ENCODE measurements around the gene STK16. TPM values are rescaled to one million over a fixed set of nuclear protein-coding genes. Genes with fewer than 3 reads are reported as not detected.
A peak's percentile ranks its signal among the peaks of the same experiment; 100 is the strongest.

STK16 gene
- total and polyA plus RNA-seq, 2 experiments from 2014 or later: 7.7 to 35.6 TPM

GRCh38 chr2:219225350-219225749, 19.9 kb upstream of the STK16 start:
- no peak for DNase-seq (ENCODE audit: low spot score)
- H3K4me3 ChIP-seq: no peak overlapping the region
- no peak overlapping the region for H3K4me2 ChIP-seq
- H3K27ac ChIP-seq: no peak overlapping the region
- H3K36me3 ChIP-seq (replicated peaks; ENCODE audit: insufficient read depth, low read depth): no peaks in the 10 kb centered on the region
- no peaks in the 10 kb centered on the region for H3K9me2 ChIP-seq (replicated peaks; ENCODE audit: insufficient read depth)
- WGBS (ENCODE audit: low lambda C conversion rate, missing lambda C conversion rate): 98% methylated on average over 3 of the region's 3 CpGs
- H3K27me3 ChIP-seq: no peaks in the 10 kb centered on the region
- H2AFZ ChIP-seq: no peak overlapping the region
- H3K9me3 ChIP-seq (ENCODE audit: low read depth): no peaks in the 10 kb centered on the region
- no peaks in the 10 kb centered on the region for H4K20me1 ChIP-seq (ENCODE audit: insufficient read depth, poor library complexity, severe bottlenecking)
- H3K79me2 ChIP-seq: peaks cover 25% of the 10 kb centered on the region
- H3K4me1 ChIP-seq (ENCODE audit: insufficient read depth): peaks cover 9% of the 10 kb centered on the region
- TF ChIP-seq CTCF (IDR thresholded peaks at IDR 0.05; ENCODE audit: poor library complexity) (no peak), EZH2phosphoT487 (IDR thresholded peaks at IDR 0.05; ENCODE audit: low read depth, severe bottlenecking, unreplicated experiment) (no peak), EZH2 (IDR thresholded peaks at IDR 0.05; ENCODE audit: borderline replicate concordance) (no peak)

DNA sequence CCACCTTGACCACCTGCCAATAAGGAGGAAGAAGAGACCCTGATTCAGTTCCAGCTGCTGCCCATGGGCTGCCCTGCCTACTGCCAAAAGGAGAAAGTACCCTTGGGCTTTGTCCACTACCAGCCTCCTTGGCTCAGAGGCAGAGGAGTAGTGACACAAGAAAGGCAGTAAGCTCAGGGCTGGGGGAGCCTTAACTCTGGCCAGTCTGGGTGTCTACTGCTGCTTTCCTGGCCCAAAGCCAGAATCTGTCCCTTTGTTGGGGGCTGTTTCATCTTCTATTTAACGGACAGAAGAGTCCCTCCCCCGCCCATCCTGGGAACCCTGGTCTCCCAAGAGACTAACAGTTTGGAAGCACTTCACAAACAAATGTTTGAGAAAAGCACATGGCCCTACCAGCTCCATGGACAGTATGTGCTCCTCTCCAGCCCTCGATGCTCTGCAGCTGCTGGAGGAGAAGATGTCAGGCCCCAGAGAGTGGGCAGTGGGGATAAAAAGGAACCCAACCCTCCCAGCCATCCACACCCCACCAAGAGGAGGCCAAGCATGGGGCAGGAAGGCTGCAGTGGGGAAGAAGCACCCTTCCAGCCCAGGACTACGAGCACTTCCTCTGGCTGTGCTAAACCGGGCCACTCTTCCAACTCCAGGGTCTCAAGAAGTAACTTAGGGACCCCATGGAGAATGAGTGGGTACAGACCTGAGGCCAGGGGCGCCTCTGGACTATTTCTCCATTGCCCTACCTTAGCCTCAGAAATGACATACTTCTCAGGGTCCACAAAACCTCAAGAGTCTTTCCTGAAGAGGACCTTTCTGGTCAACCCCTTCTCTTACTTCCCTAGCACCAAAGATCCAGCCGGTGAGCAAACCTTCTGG, 17.0 kb upstream of the STK16 start:
- Histone ChIP-seq H3K79me2 (peaks cover 49% of the 10 kb centered on the region), H3K4me2 (peak overlapping the region; percentile 99), H3K4me3 (peak overlapping the region; percentile 73), H4K20me1 (ENCODE audit: insufficient read depth, poor library complexity, severe bottlenecking) (no peaks in the 10 kb centered on the region), H3K9me3 (ENCODE audit: low read depth) (no peaks in the 10 kb centered on the region), H3K27me3 (no peaks in the 10 kb centered on the region), H3K27ac (peak overlapping the region; percentile 97), H3K9me2 (replicated peaks; ENCODE audit: insufficient read depth) (no peaks in the 10 kb centered on the region), H3K36me3 (replicated peaks; ENCODE audit: insufficient read depth, low read depth) (no peaks in the 10 kb centered on the region), H3K4me1 (ENCODE audit: insufficient read depth) (peaks cover 16% of the 10 kb centered on the region), H2AFZ (peak overlapping the region; percentile 68)
- 69% methylated on average over 7 of the region's 7 CpGs for WGBS (ENCODE audit: low lambda C conversion rate, missing lambda C conversion rate)
- TF ChIP-seq EZH2phosphoT487 (IDR thresholded peaks at IDR 0.05; ENCODE audit: low read depth, severe bottlenecking, unreplicated experiment) (no peak), EZH2 (IDR thresholded peaks at IDR 0.05; ENCODE audit: borderline replicate concordance) (no peak), CTCF (IDR thresholded peaks at IDR 0.05; ENCODE audit: poor library complexity) (no peak)
- DNase-seq (ENCODE audit: low spot score): no peak

- H4K20me1 ChIP-seq (ENCODE audit: insufficient read depth, poor library complexity, severe bottlenecking): no peaks in the 10 kb centered on the region
- peaks cover 49% of the 10 kb centered on the region for H3K79me2 ChIP-seq
- H3K9me2 ChIP-seq (replicated peaks; ENCODE audit: insufficient read depth): no peaks in the 10 kb centered on the region
- peak overlapping the region; percentile 68 for H2AFZ ChIP-seq
- no peak for TF ChIP-seq CTCF (IDR thresholded peaks at IDR 0.05; ENCODE audit: poor library complexity)
- TF ChIP-seq EZH2phosphoT487 (IDR thresholded peaks at IDR 0.05; ENCODE audit: low read depth, severe bottlenecking, unreplicated experiment): no peak
- no peak for TF ChIP-seq EZH2 (IDR thresholded peaks at IDR 0.05; ENCODE audit: borderline replicate concordance)
- H3K36me3 ChIP-seq (replicated peaks; ENCODE audit: insufficient read depth, low read depth): no peaks in the 10 kb centered on the region
- H3K27me3 ChIP-seq: no peaks in the 10 kb centered on the region
- WGBS (ENCODE audit: low lambda C conversion rate, missing lambda C conversion rate): 5% methylated on average over 19 of the region's 19 CpGs
- H3K4me3 ChIP-seq: peak overlapping the region; percentile 73
- peaks cover 16% of the 10 kb centered on the region for H3K4me1 ChIP-seq (ENCODE audit: insufficient read depth)
- H3K9me3 ChIP-seq (ENCODE audit: low read depth): no peaks in the 10 kb centered on the region
- DNase-seq (ENCODE audit: low spot score): no peak
- H3K4me2 ChIP-seq: peak overlapping the region; percentile 99
- peak overlapping the region; percentile 97 for H3K27ac ChIP-seq
These were observed 16.4 kb upstream of the STK16 start for GRCh38 chr2:219228911-219229304.

All from hepatocyte (in vitro differentiated cells).